GM04504 (cell line): ENCODE measurements around the gene ALPK3.

Source experiments
- DNase-seq: peaks from one replicate; pipeline ENCODE4 v3.0.0-alpha.2; 2012; ENCODE audit warnings: low read depth

ALPK3 gene

DNA sequence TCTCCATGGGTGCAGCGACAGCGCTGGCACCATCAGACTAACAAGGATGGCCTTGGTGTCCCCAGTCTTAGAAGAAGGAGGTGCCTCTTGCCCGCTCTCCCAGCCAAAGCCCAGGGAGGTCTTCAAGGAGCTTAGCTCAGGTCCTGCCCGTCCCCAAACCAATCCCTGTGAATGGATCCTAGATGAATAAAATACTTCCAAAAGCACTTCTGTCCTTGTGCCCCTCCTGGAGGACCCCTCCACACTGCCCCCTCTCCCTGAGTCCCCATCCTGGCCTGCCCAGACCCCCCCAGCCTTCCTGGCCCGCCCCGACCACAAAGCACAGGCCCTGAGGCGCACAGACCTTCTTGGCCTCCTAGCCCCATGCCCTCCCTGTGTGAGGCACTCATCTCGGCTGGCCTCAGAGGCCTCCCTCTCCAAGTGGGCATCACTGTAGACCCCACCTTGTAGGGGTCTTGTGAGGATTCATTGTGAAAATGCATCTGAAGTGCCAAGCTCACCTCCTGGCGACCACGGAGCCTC is 75.7 kb downstream of the ALPK3 start:
- DNase-seq, result no peak

DNA sequence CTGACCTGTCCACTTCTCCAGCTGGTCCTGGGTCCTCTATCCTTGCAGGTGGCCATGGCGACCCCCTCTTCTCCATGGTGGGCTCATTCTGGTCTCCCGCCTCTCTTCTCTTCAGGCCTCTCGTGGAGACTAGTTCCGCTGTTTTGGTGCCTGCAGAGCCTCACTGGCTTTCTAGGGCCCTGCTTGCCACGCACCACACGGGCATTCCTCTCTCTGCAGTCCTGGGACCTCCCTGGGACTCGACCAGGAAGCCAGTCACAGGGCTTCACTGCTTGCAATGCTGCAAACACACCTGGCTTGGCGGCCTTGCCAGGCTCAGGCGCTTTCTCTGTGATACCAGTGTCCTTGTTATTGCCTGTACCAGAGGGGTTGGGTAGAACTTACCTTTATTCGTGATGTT is 76.5 kb downstream of the ALPK3 start:
- no peak for DNase-seq

- DNase-seq, result no peak
These were observed 77.7 kb downstream of the ALPK3 start for GRCh38 chr15:84894736-84895425.

DNA sequence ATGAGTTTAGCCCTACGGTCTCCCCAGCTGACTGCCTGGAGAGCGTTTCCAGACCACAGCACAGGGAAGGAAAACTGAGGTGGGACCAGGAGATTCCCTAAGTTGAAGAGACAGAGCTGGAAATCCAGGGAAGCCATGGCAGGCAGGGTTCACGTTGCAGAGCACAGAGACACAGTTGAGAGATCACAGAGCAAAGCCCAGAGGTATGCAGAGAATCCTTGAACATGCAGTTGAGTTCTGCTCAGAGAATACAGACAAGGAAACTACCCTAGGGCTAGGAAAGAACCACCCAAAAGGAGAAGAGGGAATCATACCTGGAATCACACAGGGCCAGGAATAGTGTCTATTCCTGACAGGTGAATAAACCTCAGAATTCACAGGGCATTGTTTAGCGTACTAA is 81.6 kb downstream of the ALPK3 start:
- no peak for DNase-seq

GRCh38 chr15:84899750-84900149 is 82.6 kb downstream of the ALPK3 start:
- DNase-seq, result no peak

GRCh38 chr15:84901540-84901939 is 84.4 kb downstream of the ALPK3 start:
- DNase-seq, result no peak

- DNase-seq, result no peak
These were observed 86.6 kb downstream of the ALPK3 start for GRCh38 chr15:84903751-84904150.

- DNase-seq, result no peak
These were observed 87.3 kb downstream of the ALPK3 start for GRCh38 chr15:84904419-84904818.

DNA sequence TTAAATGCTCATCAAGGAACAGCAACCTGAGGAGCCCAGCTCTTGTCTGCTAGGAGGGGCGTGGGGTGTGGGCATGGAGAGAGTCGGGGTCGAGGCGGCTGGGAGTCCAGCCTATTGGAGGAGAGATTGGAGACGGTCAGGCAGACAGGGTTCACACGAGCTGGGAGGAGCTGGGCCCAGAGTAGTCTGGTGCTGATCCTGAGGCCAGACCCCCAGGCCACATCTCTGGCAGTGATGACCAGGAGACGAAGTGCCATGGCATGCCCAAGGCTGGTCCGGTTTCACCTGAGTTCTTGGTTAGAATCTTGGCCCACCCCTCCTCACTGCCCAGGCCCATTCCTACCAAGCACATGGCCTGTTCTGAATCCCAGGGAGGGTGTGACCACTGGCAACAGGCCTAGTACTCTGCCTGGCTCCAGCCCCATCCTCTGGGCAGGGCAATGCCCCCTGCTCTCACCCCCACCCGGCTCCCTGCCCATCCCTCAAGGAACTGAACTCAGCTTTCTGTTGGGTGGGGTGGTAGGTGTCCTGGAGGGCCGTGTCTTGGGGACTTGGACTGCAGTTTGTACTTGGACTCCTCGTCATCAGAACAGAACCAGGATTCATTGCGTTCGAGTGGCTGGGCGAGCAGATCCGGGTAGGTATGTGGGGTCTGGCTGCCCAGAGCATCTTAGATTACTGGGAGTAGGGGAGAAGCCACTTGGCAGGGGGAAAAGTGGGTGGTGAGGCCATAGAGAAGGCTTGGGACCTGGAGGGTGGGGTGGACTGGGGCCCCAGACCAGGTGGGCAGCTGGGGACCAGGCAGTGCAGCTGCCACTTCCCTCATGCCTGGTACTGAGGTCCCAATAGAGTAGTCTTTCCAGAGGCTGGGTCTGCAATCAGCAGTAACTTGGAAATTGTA is 88.1 kb downstream of the ALPK3 start:
- no peak for DNase-seq

DNA sequence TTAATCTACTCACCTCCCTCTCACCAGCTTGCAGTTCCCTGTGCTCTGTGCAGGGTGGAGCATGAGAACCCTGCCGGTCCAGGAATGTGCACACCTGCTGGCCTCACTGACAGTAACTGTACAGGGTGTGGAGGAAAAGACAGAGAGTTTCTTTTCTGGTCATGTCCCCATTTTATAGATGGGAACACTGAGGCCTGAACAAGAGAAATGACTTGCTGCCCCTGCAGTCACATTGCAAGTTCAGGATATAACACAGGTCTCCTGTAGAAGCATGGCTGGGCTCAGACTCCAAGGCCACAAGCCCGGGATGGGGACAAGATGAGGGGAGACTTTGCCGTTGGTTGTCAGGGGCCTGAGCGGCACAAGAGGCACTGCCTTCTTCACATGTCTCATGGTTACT is 90.6 kb downstream of the ALPK3 start:
- no peak for DNase-seq

DNA sequence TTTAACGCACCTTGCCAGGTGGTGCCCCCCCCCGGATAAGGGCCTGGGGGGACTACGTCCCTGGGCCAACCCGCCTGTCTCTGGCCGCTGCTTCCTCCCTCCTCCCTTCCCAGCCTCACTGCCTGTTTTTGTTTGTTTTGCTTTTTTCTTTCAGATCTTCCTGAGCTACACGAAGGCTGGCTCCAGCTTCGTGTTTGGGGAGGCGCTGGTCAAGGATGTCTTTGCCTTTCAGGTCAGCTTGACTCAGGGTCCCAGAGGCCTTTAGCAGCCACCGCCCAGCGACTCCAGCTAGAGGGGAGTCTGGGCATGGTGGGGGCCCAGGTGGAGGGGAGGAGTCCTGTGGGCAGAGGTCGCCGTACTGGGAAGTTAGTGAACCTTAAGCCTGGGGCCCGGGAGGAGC is 91.4 kb downstream of the ALPK3 start:
- no peak for DNase-seq

DNA sequence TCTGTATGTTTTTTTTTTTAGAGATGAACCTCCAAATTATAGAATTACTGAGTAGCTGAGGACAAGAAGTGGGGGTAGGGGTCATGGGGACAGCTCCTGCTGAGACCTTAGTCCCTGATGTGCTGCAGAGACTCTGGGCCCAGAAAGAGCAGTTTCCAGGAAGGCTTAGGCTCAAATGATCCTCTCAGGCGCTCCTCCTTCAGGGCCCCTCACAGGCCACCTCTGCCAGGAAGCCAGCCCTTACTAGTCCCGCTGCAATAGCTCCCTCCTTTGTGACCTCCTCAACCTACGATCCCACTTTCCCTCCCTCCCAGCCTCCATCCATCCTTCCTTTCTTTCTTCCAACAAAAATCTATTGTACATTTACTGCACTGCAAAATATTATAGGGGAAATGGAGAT is 91.9 kb downstream of the ALPK3 start:
- DNase-seq, result no peak

DNA sequence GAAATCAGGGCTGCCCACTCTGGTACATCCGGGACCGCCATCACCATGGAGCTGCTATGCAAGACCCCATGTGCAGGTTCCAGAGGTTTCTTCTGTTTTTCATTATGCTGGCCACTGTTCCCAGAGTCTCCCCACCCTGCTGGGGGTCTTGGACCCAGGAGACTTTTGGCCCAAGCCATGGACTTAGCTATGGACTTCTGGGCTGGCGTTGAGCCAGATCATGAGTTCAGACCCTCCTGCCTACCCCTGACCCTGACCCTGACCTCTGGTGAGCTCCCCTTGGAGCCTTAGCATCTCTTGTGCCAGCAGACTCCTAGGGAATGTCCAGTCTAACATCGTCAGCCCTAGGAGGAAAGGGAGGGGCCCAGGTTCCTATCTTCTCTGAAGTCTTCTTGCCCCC is 92.6 kb downstream of the ALPK3 start:
- DNase-seq, result no peak

- no peak for DNase-seq
These were observed 93.9 kb downstream of the ALPK3 start for GRCh38 chr15:84910928-84911623.

DNA sequence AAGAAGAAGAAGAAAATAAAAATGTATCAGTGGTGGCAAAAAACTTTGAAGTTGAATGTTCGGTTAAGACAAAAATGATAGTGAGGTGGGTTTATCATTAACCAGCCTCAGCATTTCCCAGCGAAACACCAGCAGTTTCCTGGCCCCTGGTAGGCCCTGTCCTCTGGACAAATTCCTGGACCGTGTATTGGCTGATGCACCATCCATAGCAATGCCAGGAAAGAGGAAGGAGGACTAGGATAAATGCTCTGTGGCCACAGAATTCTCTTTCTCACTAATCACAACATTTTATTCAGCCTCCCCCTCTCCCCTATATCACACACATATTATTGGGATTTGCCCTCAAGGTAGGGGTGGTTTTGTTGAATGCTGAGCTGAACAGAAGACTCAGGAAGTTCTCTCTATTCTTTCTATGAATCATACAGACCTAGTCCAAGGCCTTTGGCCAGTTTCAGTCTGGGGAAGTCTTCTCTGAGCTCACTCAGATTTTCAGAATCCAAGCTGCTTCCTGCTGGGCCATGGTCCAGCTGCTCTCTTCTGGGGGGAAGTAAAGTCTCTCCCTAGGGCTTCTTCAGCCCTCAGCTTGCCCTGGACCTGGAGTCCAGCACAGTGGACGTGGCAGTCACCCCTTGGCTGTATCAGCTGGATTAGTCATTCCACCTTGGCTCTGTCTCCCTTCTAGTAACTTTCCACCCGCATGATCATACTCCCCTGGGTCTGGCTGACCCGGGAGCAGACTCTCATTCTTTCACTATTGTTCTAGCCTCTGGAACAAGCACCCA is 94.9 kb downstream of the ALPK3 start:
- peak; percentile 99 for DNase-seq

DNA sequence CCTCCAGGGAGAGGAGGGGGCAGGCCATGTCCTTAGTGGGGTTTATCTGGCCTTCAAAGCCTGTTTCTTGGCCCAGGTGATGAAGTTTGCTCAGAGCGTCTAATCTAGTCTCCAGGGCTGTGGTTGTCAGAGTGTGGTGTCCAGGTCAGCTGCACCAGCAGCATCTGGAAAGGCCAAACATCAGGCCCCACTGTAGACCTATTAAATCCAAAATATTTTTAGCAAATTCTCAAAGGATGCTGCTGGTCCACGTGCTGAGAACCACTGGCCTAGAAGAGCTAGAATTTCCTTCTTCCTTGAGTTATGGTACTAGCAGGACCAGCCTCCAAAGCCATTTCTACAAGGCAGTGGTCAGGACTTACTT is 96.2 kb downstream of the ALPK3 start:
- no peak for DNase-seq

DNA sequence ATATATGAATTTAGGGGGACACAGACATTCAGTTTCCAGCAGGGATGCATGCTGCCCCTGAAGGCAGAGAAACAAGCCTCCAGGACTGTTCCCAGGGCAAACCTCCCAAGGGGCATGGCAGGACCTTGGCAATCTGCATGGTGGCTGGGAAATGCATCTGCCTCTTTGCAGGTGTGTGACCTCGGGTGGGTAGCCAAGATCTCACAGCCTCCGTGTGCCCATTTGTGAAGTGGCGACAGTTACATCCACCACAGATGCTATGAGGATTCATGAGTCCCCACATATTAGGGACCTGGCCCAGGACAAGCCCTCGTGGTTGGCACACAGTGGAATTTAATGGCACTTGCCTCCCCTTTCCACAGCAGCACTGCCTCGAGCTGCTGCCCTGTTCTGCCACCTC is 97.2 kb downstream of the ALPK3 start:
- no peak for DNase-seq

- DNase-seq, result peak; percentile 66
These were observed 97.9 kb downstream of the ALPK3 start for GRCh38 chr15:84914909-84915605.

DNA sequence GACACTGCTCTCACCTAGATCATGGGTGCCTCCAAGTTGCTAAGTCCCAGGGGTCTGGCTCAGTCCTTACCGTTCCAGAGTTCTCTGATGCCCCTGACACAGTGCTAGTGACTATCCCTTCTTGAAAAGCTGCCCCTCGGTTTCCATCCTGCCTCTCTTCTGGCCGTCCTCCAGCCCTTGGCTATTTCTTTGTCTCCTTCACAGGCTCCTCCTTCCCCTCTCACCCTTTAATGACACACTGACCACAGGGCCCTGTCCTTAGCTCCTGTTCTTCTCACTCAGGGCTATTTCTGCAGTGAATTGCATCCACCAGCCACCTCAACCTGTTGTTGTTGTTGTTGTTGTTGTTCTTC is 98.4 kb downstream of the ALPK3 start:
- no peak for DNase-seq

DNA sequence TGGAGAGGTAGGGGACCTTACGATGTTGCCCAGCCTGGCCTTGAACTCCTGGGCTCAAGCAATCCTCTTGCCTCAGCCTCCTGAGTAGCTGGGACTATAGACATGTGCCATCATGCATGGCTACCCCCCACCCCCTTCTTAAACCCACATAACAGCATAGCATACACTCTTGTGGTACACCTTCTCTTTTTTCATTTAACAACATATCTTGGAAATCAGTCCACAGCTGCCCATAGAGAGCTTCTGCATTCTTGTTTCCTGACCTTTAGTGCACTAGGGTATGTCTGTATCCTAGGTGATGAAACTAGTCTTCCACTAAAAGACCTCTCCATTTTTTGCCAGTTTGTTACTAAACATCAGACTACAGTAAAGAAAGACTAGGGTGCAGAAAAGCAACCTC is 100.3 kb downstream of the ALPK3 start:
- DNase-seq, result no peak

DNA sequence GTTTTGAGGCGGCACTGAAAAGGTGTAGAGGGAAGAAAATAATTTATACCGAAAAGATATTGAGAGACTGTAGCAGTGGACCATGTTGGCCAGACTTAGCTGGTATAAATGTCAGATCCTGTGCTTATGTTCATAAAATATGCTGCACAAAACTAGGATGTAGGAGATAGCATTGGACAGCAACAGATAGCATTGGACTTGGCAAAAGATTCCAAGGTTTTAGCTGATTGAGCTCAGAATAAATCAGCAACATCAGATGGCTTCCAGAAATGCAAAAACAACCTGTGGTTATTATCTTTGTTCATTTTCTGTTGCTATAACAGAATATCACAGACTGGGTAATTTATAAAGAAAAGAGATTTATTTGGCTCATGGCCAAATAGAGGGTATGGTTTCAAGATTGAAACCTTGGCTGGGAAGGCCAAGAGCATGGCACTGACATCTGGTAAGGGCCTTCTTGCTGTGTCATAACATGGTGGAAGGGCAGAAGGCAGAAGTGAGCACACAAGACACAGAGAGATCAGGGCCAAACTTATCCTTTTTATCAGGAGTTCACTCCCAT is 102.0 kb downstream of the ALPK3 start:
- DNase-seq, result no peak
